Left renal pelvis (tissue), 4 donors: Measurements from ENCODE around the gene NAA20. TPM values are rescaled to one million over a fixed set of nuclear protein-coding genes. Genes with fewer than 3 reads are reported as not detected.

Experiments used
- DNase-seq, 4 donors: peaks; one replicate each; pipeline ENCODE4 v3.0.0-alpha.2; 2013; ENCODE audit warnings: low read depth in 4 of 4, low spot score in 3 of 4
- polyA plus RNA-seq, 4 donors: library from polyadenylated mRNA; unstranded; fragments of 120-200 nt; gene quantifications; one replicate each; pipeline ENCODE4 v1.2.1, GENCODE V29; 2013; ENCODE audit not compliant: insufficient read length in 4 of 4

NAA20 gene
- polyA plus RNA-seq, 4 donors, result 60.5 to 103 (median 96.2) TPM

DNA sequence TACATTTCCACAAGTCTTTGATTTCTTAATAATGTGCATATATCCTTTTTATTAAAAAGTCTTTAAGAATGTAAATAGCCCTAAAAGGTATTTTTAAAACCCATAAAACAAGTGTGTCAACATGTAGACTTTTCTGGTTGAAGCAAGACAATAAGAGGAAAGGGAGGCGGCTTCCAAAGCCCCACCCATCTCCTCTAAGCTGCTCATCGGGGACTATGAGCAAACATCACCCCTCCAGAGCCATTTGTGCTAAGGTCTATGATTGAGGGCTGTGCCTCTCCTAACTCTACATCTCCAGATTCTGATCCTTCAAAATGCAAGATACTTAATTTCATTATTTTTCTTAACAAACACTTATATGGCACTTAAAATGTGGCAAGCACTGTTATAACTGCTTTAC, 2.5 kb upstream of the NAA20 start:
- DNase-seq, result no peak

DNA sequence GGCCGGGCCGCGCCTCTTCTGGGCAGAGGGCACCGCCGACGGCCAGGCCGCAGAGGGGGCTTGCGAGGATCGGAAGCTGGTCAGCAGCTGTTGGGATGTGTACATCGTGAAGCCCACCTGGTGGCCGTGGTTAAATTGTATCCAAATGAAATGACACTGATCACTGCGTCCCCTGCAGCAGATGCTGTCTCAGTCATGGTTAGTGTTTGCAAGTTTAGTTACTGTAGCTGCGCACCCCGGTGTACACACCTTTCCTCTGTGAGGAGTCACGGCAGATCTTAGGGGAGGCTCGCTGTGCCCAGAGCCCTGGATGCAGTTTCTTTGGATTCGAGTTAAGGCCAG, 653 bp downstream of the NAA20 start:
- no peak for DNase-seq

DNA sequence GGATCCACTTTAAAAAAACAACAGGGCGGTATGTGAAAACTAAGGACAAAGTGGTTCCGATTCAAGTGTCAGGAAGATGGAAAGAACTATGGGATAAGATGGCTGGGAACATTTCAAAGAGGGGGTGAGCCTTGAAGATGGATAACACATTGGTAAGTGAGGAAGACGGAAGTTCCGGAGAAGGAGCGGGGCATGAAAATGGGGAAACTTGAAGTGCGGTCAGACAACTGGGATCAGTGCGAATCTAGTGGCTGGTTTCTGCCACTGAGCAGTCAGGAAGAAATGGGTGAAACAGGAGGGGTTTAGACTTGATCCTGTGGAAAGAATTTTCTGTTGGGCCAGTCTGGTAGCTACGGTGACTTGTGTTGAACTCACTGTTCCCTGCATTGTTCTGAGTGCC, 1.2 kb downstream of the NAA20 start:
- no peak for DNase-seq

GRCh38 chr20:20019123-20019522, 2.0 kb downstream of the NAA20 start:
- no peak for DNase-seq

- DNase-seq, result no peak
Measured at GRCh38 chr20:20020908-20021307, 3.7 kb downstream of the NAA20 start.

GRCh38 chr20:20021835-20022234, 4.7 kb downstream of the NAA20 start:
- no peak for DNase-seq

GRCh38 chr20:20022498-20022897, 5.3 kb downstream of the NAA20 start:
- DNase-seq, result no peak

DNA sequence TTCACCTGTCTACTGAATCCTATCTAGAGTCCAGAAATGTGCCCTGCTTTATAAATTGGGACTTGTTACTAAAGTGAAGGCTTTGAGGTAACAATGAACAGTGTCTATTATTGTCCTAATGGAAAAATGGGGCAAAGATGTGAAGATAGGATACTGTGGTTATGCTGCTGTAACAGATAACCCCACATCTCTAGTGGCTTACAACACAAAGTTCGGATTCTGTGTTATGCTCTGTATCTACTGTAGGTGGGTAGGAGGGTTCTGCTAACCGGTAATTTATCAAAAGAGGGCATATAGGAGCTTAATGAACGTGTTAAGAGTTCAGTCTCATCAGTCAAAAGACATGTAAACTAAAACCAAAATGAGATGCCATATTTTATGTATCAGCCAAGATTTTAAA, 6.2 kb downstream of the NAA20 start:
- DNase-seq, result no peak

GRCh38 chr20:20024942-20025341, 7.8 kb downstream of the NAA20 start:
- DNase-seq, result no peak

DNA sequence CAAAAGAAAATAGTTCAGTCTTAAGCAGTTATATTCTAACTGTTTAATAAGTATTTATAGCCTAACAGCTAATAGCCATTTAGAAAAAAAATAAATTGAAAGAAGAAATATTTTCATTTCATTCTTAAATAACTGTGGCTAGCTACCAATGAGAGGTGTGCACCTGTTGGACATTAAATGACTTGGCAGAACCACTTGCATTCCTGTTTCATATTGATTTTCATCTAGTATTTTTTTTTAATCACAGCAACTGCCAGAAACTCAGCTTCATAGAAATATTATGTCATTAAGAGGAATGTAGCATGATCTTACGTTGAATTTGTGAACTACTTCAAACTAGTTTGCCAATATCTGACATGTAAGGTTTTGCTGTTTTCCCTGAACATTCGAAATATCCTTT, 10.1 kb downstream of the NAA20 start:
- DNase-seq, result no peak

- no peak for DNase-seq
Measured at GRCh38 chr20:20031790-20032189, 14.6 kb downstream of the NAA20 start.

GRCh38 chr20:20034486-20034885, 17.3 kb downstream of the NAA20 start:
- no peak for DNase-seq

DNA sequence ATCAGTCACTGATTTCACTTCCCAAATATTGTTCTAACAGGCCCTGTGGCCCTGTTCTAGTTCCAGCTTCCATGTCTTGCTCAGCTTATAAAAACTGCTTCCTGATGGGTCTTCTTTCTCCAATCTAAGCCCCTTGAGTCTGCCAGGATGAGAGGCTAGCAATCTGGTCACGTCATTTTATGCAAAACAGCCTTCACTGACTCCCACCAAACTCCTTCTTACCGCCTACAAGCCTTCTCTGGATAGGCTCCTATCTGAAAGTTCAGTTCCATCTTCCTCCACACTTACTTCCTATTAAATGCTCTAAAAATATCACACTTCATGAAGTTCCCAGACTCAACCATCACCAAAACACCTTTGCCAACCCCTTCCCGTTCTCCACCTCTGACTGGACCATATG, 19.6 kb downstream of the NAA20 start:
- no peak for DNase-seq

DNA sequence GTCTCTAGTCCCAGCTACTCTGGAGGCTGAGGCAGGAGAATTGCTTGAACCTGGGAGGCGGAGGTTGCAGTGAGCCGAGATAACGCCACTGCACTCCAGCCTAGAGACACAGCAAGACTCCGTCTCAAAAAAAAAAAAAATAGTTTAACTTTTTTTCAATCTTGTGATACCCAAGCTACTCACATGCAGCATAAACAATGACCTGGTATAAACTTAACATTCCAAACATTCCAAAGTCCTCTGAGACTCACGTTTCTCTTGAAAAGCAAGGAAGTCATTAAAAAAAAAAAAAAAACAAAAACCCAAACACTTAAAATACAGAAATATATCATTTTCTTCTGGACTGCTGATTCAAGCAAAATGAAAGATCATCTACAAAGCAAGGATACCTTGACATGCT, 20.8 kb downstream of the NAA20 start:
- no peak for DNase-seq

DNA sequence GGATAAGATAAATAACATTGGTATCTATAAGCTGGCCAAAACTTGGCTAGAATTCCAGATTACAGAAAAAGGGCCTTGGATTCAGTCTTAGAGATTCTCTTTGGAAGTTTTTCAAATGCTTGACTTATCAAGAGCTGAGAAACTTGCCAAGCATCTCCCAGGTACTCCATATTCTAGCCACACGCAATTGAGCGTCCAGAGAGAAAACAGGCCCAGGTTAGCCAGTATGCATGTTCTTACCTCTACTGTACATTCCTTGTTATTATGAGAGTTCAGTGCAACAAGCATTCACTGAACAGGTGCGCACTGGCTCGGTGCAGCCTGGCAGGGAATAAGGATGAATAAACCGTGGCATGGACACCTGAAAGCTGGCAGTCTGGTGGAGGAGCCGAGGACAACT, 21.4 kb downstream of the NAA20 start:
- DNase-seq, result no peak

DNA sequence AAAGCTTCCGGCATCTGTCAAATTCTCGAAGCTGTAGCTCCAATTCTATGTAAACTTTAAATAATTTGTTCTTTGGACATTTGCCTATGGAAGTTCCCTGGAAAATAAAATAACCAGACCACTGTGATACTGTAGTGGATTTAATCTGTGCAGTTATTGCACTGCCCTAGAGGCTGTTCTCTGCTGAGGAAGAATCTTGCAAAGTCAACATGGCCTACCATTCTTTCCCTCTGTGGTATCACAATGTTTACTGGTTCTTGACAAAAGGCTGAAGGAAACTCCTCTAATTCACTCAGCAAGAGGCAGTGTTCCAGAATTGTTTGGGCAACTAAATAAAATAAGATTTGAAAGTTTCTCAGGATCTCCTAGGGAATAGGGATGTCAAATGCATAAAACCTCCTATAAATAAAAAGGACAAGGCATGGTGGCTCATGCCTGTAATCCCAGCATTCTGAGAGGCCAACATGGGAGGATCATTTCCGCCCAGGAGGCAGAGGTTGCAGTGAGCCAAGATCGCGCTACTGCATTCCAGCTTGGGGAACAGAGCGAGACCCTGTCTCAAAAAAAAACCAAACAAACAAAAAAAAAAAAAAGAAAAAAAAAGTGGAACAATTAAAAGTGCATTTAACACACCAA, 22.7 kb downstream of the NAA20 start:
- no peak for DNase-seq

DNA sequence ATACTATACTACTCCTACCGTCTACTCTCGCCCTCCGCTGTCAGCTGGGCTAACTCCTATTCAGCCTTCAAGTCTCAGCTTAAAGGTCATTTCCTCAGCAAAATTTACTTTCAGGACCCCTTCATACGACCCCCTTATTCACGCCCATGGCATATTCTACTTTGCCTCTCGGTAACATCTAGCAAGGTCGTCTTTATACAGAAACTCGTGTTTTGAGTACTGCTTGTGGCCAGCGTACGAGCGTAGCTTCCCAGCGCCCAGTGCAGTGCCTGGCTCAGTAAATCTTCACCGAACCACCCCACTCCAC, 34.6 kb downstream of the NAA20 start:
- DNase-seq, result no peak

GRCh38 chr20:20052074-20052970, 35.2 kb downstream of the NAA20 start, which contains the start of the genes CFAP61 and CRNKL1:
Gene CFAP61 (plus strand): TSS chr20:20052532. CDS start chr20:20056654, 4,122 bp downstream.
Gene CRNKL1 (minus strand): TSS chr20:20052466. CDS start chr20:20052342, 124 bp downstream.
- peak; percentile 94 to 96 (median 95) for DNase-seq

GRCh38 chr20:20060234-20060998, 43.3 kb downstream of the NAA20 start:
- DNase-seq, result no peak

DNA sequence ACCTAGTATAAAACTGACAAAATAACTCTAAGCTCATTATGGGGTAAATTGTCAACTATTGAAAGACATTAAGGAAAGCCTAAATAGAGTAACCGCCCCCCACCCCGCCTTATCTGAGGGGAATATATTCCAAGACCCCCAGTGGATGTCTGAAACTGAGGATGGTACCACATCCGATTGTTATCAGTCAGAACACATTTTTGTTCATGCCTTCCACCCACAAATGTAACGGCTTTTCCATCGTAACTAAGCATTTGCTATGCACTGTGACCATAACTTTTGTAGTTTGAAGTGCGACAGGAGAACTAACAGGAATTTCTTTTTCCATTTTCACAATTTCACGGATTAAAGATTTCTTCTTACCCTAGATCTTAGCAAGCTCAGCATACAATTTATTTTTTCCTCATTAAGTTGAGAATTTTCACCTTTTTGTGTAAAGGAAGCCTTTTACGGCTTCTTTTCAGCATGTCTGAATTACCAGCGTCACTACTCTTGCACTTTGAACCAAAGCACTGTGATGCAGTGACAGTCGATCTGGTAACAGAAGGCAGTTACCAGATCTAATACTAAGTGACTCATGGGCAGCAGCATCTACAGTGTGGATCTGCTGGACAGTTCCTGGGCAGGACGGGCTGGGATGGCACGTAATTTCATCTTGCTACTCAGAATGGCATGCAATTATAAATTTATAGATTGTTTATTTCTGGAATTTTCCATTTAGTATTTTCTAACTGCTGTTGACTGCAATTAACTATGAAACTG, 47.0 kb downstream of the NAA20 start:
- no peak for DNase-seq

DNA sequence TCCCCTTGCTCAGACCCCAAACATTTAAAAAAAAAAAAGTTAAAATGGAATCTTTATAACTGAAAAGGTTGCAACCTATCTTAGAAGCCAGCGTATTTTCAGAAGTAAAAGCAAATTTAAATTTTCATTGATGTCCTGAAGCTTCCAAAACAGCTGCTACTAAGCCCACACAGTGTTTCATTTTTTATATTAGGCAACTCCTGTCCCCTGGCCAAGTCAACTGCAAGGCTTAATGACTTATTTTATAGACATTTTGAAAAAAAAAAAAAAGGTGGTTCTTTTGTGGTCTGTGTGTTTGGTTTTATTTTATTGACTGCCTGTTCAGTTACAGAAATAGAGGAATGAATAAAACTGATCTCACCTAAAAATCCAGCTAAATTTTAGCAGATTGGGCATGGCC, 48.2 kb downstream of the NAA20 start:
- no peak for DNase-seq
